ENCODE measurements around the gene WDR70. TPM values are rescaled to one million over a fixed set of nuclear protein-coding genes. Genes with fewer than 3 reads are reported as not detected.
"Not testable (repeated sequence)": the region's sequence is repeated elsewhere in the genome, so short reads cannot be mapped to it uniquely, and the experiment has no call there.

WDR70 gene
- total RNA-seq, 1 experiment from 2014 or later, result 40.2 TPM

- no peaks in the 10 kb centered on the region for H3K27me3 ChIP-seq (replicated peaks; ENCODE audit: control insufficient read depth, insufficient read depth, low read length)
- no peak overlapping the region for H3K4me3 ChIP-seq (ENCODE audit: low read depth, low read length)
- Mint-ChIP-seq H3K27ac (ENCODE audit: unreplicated experiment) (no peak overlapping the region), H3K27me3 (ENCODE audit: insufficient read depth, unreplicated experiment) (no peaks in the 10 kb centered on the region), H3K4me3 (ENCODE audit: unreplicated experiment) (no peak overlapping the region), H3K4me1 (ENCODE audit: low read depth, unreplicated experiment) (peaks cover 6% of the 10 kb centered on the region), H3K36me3 (ENCODE audit: insufficient read depth, unreplicated experiment) (peaks cover 5% of the 10 kb centered on the region), H3K9me3 (ENCODE audit: unreplicated experiment) (no peaks in the 10 kb centered on the region)
- H3K4me1 ChIP-seq, result peaks cover 10% of the 10 kb centered on the region
- no peak for DNase-seq
- intact Hi-C loops (cut with micrococcal nuclease; ENCODE audit: unreplicated experiment), result no loop called here
- TF ChIP-seq CTCF (IDR thresholded peaks at IDR 0.05; ENCODE audit: insufficient read depth in 1 of 2, low read depth in 1 of 2, low read length in 1 of 2, severe bottlenecking in 1 of 2, unreplicated experiment in 1 of 2), result no peak
- ChIA-PET CTCF (no interaction called here), POLR2A (no interaction called here)
- no peaks in the 10 kb centered on the region for H3K36me3 ChIP-seq (ENCODE audit: control insufficient read depth, insufficient read depth, low read length)
- no TSS peak for BruUV-seq (replicated peaks)
- H3K9me3 ChIP-seq, result no peaks in the 10 kb centered on the region
These were observed 58.6 kb downstream of the WDR70 start for GRCh38 chr5:37437711-37438110.

GRCh38 chr5:37445783-37446182, 66.7 kb downstream of the WDR70 start:
- BruUV-seq (replicated peaks); H3K4me1 Mint-ChIP-seq (ENCODE audit: low read depth, unreplicated experiment); H3K9me3 Mint-ChIP-seq (ENCODE audit: unreplicated experiment); POLR2A ChIA-PET; H3K27me3 Mint-ChIP-seq (ENCODE audit: insufficient read depth, unreplicated experiment); H3K4me1 ChIP-seq; H3K9me3 ChIP-seq; H3K27me3 ChIP-seq (replicated peaks; ENCODE audit: control insufficient read depth, insufficient read depth, low read length); H3K27ac Mint-ChIP-seq (ENCODE audit: unreplicated experiment); H3K4me3 ChIP-seq (ENCODE audit: low read depth, low read length); H3K4me3 Mint-ChIP-seq (ENCODE audit: unreplicated experiment); intact Hi-C loops (cut with micrococcal nuclease; ENCODE audit: unreplicated experiment); CTCF ChIA-PET; H3K36me3 ChIP-seq (ENCODE audit: control insufficient read depth, insufficient read depth, low read length); DNase-seq: not testable (repeated sequence)
- H3K36me3 Mint-ChIP-seq (ENCODE audit: insufficient read depth, unreplicated experiment), result peaks cover 26% of the 10 kb centered on the region

- POLR2A ChIA-PET, result no interaction called here
These were observed 69.8 kb downstream of the WDR70 start for GRCh38 chr5:37448941-37449340.

GRCh38 chr5:37451991-37452390, 72.9 kb downstream of the WDR70 start:
- H3K27me3 ChIP-seq (replicated peaks; ENCODE audit: control insufficient read depth, insufficient read depth, low read length); H3K9me3 ChIP-seq; H3K4me3 Mint-ChIP-seq (ENCODE audit: unreplicated experiment); H3K27me3 Mint-ChIP-seq (ENCODE audit: insufficient read depth, unreplicated experiment); intact Hi-C loops (cut with micrococcal nuclease; ENCODE audit: unreplicated experiment); H3K9me3 Mint-ChIP-seq (ENCODE audit: unreplicated experiment); H3K4me1 ChIP-seq; POLR2A ChIA-PET; H3K4me1 Mint-ChIP-seq (ENCODE audit: low read depth, unreplicated experiment); H3K27ac Mint-ChIP-seq (ENCODE audit: unreplicated experiment); BruUV-seq (replicated peaks); CTCF ChIA-PET; H3K36me3 ChIP-seq (ENCODE audit: control insufficient read depth, insufficient read depth, low read length); DNase-seq; H3K4me3 ChIP-seq (ENCODE audit: low read depth, low read length): not testable (repeated sequence)
- H3K36me3 Mint-ChIP-seq (ENCODE audit: insufficient read depth, unreplicated experiment), result peaks cover 16% of the 10 kb centered on the region

More at GRCh38 chr5:37448941-37449340, 69.8 kb downstream of the WDR70 start:
- no TSS peak for BruUV-seq (replicated peaks)
- Mint-ChIP-seq H3K36me3 (ENCODE audit: insufficient read depth, unreplicated experiment) (peaks cover 33% of the 10 kb centered on the region), H3K4me3 (ENCODE audit: unreplicated experiment) (no peak overlapping the region), H3K27me3 (ENCODE audit: insufficient read depth, unreplicated experiment) (no peaks in the 10 kb centered on the region), H3K27ac (ENCODE audit: unreplicated experiment) (no peak overlapping the region), H3K9me3 (ENCODE audit: unreplicated experiment) (no peaks in the 10 kb centered on the region), H3K4me1 (ENCODE audit: low read depth, unreplicated experiment) (no peaks in the 10 kb centered on the region)
- H3K27me3 ChIP-seq (replicated peaks; ENCODE audit: control insufficient read depth, insufficient read depth, low read length), result no peaks in the 10 kb centered on the region
- no peak for DNase-seq
- H3K4me3 ChIP-seq (ENCODE audit: low read depth, low read length), result no peak overlapping the region
- no peaks in the 10 kb centered on the region for H3K36me3 ChIP-seq (ENCODE audit: control insufficient read depth, insufficient read depth, low read length)
- CTCF ChIA-PET, result no interaction called here
- intact Hi-C loops (cut with micrococcal nuclease; ENCODE audit: unreplicated experiment), result no loop called here
- H3K9me3 ChIP-seq, result no peaks in the 10 kb centered on the region
- H3K4me1 ChIP-seq, result no peaks in the 10 kb centered on the region
- no peak for TF ChIP-seq CTCF (IDR thresholded peaks at IDR 0.05; ENCODE audit: insufficient read depth in 1 of 2, low read depth in 1 of 2, low read length in 1 of 2, severe bottlenecking in 1 of 2, unreplicated experiment in 1 of 2)

GRCh38 chr5:37453252-37453651, 74.1 kb downstream of the WDR70 start:
- H3K27me3 Mint-ChIP-seq (ENCODE audit: insufficient read depth, unreplicated experiment); DNase-seq; intact Hi-C loops (cut with micrococcal nuclease; ENCODE audit: unreplicated experiment); POLR2A ChIA-PET; H3K36me3 ChIP-seq (ENCODE audit: control insufficient read depth, insufficient read depth, low read length); H3K4me1 ChIP-seq; CTCF ChIA-PET; BruUV-seq (replicated peaks); H3K27me3 ChIP-seq (replicated peaks; ENCODE audit: control insufficient read depth, insufficient read depth, low read length); H3K4me3 ChIP-seq (ENCODE audit: low read depth, low read length); H3K9me3 Mint-ChIP-seq (ENCODE audit: unreplicated experiment); H3K4me3 Mint-ChIP-seq (ENCODE audit: unreplicated experiment); H3K4me1 Mint-ChIP-seq (ENCODE audit: low read depth, unreplicated experiment); H3K9me3 ChIP-seq; H3K27ac Mint-ChIP-seq (ENCODE audit: unreplicated experiment): not testable (repeated sequence)
- H3K36me3 Mint-ChIP-seq (ENCODE audit: insufficient read depth, unreplicated experiment), result peaks cover 16% of the 10 kb centered on the region

- H3K4me3 ChIP-seq (ENCODE audit: low read depth, low read length); H3K36me3 ChIP-seq (ENCODE audit: control insufficient read depth, insufficient read depth, low read length); H3K9me3 Mint-ChIP-seq (ENCODE audit: unreplicated experiment); H3K27ac Mint-ChIP-seq (ENCODE audit: unreplicated experiment); H3K4me1 ChIP-seq; CTCF ChIA-PET; H3K9me3 ChIP-seq; H3K4me3 Mint-ChIP-seq (ENCODE audit: unreplicated experiment); H3K4me1 Mint-ChIP-seq (ENCODE audit: low read depth, unreplicated experiment); DNase-seq; BruUV-seq (replicated peaks); H3K27me3 ChIP-seq (replicated peaks; ENCODE audit: control insufficient read depth, insufficient read depth, low read length); H3K27me3 Mint-ChIP-seq (ENCODE audit: insufficient read depth, unreplicated experiment); POLR2A ChIA-PET; intact Hi-C loops (cut with micrococcal nuclease; ENCODE audit: unreplicated experiment): not testable (repeated sequence)
- H3K36me3 Mint-ChIP-seq (ENCODE audit: insufficient read depth, unreplicated experiment), result peaks cover 16% of the 10 kb centered on the region
These were observed 75.4 kb downstream of the WDR70 start for GRCh38 chr5:37454402-37455055.
